ENCODE results near the gene ZNF765.

- TF ChIP-seq CTCF (IDR thresholded peaks at IDR 0.05) (no peak), EZH2 (IDR thresholded peaks at IDR 0.05; ENCODE audit: borderline replicate concordance, insufficient read depth, low read depth, low read length, poor library complexity, severe bottlenecking) (no peak)
These were observed 6.8 kb upstream of the ZNF765 start for GRCh38 chr19:53388168-53388567.

Data from B cell (primary cell).